Measurements from ENCODE around the gene NOL4L.

NOL4L gene

GRCh38 chr20:32496811-32497533, 88.2 kb downstream of the NOL4L start:
- Histone ChIP-seq H3K9me3 (ENCODE audit: low read length) (no peaks in the 10 kb centered on the region), H2AFZ (ENCODE audit: low read length) (no peak overlapping the region), H3K27ac (ENCODE audit: low read depth, low read length, poor library complexity, severe bottlenecking) (no peak overlapping the region), H3K9me2 (ENCODE audit: low read depth, low read length) (no peaks in the 10 kb centered on the region), H3K4me1 (ENCODE audit: insufficient read depth, low read length, severe bottlenecking) (peaks cover 15% of the 10 kb centered on the region), H3K36me3 (ENCODE audit: insufficient read depth, low read length) (no peaks in the 10 kb centered on the region), H3F3A (ENCODE audit: insufficient read depth, low read length) (no peaks in the 10 kb centered on the region), H3K9ac (ENCODE audit: low read length) (no peak overlapping the region), H4K20me1 (ENCODE audit: insufficient read depth, low read length) (no peaks in the 10 kb centered on the region), H3K4me3 (ENCODE audit: low read depth, low read length, poor library complexity, severe bottlenecking) (no peak overlapping the region), H3K4me2 (ENCODE audit: low read length) (no peak overlapping the region), H3K79me2 (ENCODE audit: insufficient read depth, low read length) (no peaks in the 10 kb centered on the region), H3K27me3 (ENCODE audit: insufficient read depth, low read length) (no peaks in the 10 kb centered on the region)
- TF ChIP-seq CTCF (IDR thresholded peaks at IDR 0.05; ENCODE audit: low read length) (no peak), EZH2 (IDR thresholded peaks at IDR 0.05; ENCODE audit: borderline replicate concordance, low read length) (no peak)

DNA sequence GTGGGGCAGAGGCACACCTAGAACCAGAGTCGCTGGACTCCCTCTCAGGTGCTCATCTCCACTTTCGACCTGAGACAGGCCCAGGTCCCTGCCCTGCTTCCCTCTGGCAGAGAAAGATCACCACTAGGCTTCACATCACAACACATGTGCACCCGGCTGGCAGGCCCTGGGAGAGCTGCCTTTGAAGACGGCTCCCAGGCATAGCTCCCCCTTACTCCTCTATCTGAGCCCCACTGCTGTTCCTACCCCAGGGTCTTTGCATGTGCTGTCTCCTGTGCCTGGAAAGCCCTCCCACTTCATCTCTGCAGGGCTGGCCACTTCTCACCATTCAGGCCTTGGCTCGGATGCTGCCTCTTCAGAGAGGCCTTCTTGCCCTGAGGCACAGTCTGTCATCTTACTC, 89.2 kb downstream of the NOL4L start:
- Histone ChIP-seq H4K20me1 (ENCODE audit: insufficient read depth, low read length) (no peaks in the 10 kb centered on the region), H3K4me1 (ENCODE audit: insufficient read depth, low read length, severe bottlenecking) (peaks cover 15% of the 10 kb centered on the region), H3K9me3 (ENCODE audit: low read length) (no peaks in the 10 kb centered on the region), H3F3A (ENCODE audit: insufficient read depth, low read length) (no peaks in the 10 kb centered on the region), H3K27ac (ENCODE audit: low read depth, low read length, poor library complexity, severe bottlenecking) (no peak overlapping the region), H3K4me3 (ENCODE audit: low read depth, low read length, poor library complexity, severe bottlenecking) (no peak overlapping the region), H3K9me2 (ENCODE audit: low read depth, low read length) (no peaks in the 10 kb centered on the region), H3K27me3 (ENCODE audit: insufficient read depth, low read length) (no peaks in the 10 kb centered on the region), H2AFZ (ENCODE audit: low read length) (no peak overlapping the region), H3K4me2 (ENCODE audit: low read length) (no peak overlapping the region), H3K79me2 (ENCODE audit: insufficient read depth, low read length) (no peaks in the 10 kb centered on the region), H3K9ac (ENCODE audit: low read length) (no peak overlapping the region), H3K36me3 (ENCODE audit: insufficient read depth, low read length) (no peaks in the 10 kb centered on the region)
- TF ChIP-seq EZH2 (IDR thresholded peaks at IDR 0.05; ENCODE audit: borderline replicate concordance, low read length) (no peak), CTCF (IDR thresholded peaks at IDR 0.05; ENCODE audit: low read length) (no peak)

DNA sequence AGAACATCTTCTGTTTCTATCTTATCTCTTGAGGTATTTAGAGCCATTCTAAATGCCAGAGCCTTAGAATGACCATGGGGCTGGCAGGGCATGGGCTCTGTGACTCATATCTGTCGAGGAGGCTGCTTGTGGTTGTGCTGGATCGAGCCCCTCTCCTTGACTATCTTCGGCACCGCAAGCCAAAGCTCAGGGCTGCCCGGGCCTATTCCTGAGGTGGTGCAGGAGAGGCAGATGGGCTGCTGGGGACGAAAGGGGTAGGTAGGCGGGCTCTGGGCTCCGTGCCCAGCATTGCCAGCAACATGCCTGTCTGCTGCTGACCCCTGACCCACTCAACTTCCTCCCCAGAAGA, 89.9 kb downstream of the NOL4L start:
- no peaks in the 10 kb centered on the region for H3K9me3 ChIP-seq (ENCODE audit: low read length)
- no peak overlapping the region for H3K4me3 ChIP-seq (ENCODE audit: low read depth, low read length, poor library complexity, severe bottlenecking)
- H3K79me2 ChIP-seq (ENCODE audit: insufficient read depth, low read length), result no peaks in the 10 kb centered on the region
- H3K4me2 ChIP-seq (ENCODE audit: low read length), result no peak overlapping the region
- no peak overlapping the region for H2AFZ ChIP-seq (ENCODE audit: low read length)
- no peak for TF ChIP-seq EZH2 (IDR thresholded peaks at IDR 0.05; ENCODE audit: borderline replicate concordance, low read length)
- TF ChIP-seq CTCF (IDR thresholded peaks at IDR 0.05; ENCODE audit: low read length), result no peak
- no peaks in the 10 kb centered on the region for H4K20me1 ChIP-seq (ENCODE audit: insufficient read depth, low read length)
- no peak overlapping the region for H3K9ac ChIP-seq (ENCODE audit: low read length)
- H3F3A ChIP-seq (ENCODE audit: insufficient read depth, low read length), result no peaks in the 10 kb centered on the region
- peaks cover 15% of the 10 kb centered on the region for H3K4me1 ChIP-seq (ENCODE audit: insufficient read depth, low read length, severe bottlenecking)
- no peak overlapping the region for H3K27ac ChIP-seq (ENCODE audit: low read depth, low read length, poor library complexity, severe bottlenecking)
- no peaks in the 10 kb centered on the region for H3K9me2 ChIP-seq (ENCODE audit: low read depth, low read length)
- no peaks in the 10 kb centered on the region for H3K36me3 ChIP-seq (ENCODE audit: insufficient read depth, low read length)
- H3K27me3 ChIP-seq (ENCODE audit: insufficient read depth, low read length), result no peaks in the 10 kb centered on the region
